Coronary artery (tissue), 2 donors: ENCODE results near the gene UBR3.
"Not testable (repeated sequence)": the region's sequence is repeated elsewhere in the genome, so short reads cannot be mapped to it uniquely, and the experiment has no call there.

Experiments
- DNase-seq: peaks from one replicate; pipeline ENCODE4 v3.0.0-alpha.2; 2017; ENCODE audit warnings: low spot score
- H3K27ac ChIP-seq, 2 donors: fragments of 200-600 bp; sonication (generic); one replicate each; pipeline ENCODE4 v1.5.1; 2016 to 2019
- H3K4me3 ChIP-seq: fragments of 200-600 bp; sonication (generic); 2 replicates; pipeline ENCODE4 v1.5.1; 2016; ENCODE audit warnings: mild to moderate bottlenecking, moderate library complexity
- TF ChIP-seq, protein P1 (sequence below): fragments of 200-600 bp; sonication (generic); IDR thresholded peaks from one replicate; pipeline ENCODE4 v1.5.1; 2019; ENCODE audit warnings: antibody characterized with exemption

The UBR3 gene

DNA sequence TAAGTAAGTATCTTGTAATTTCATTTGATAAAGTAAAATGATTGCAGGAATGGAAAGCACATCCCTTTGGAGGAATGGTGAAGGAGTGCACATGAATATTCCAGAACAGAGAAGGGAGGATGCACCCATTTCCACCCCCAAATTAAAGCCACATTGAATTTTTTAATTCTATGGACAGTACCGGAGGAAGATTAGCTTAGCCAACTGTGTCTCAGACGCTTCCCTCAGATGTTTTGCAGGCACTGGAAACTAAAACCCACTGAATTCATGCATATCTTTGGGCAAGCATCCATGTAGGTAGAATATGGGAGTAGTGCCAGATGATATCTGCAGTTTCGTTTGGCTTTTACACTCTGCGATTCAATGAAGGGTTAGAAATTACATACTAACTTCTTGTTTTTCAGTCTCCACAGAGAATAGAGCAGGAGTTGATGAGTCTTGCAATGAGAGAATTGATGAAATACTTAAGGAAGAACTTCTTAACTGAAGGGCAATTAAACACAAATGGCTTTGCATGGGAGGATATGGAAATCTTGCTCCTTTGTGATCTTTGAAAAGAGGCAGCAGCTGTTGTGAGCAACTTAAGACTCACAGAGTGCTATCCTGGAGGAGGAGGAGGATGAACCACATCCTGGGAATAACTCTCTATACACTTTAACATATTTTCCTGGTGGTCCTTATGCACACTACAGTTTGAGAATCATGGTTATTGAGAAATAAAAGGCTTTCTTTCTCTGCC is 279.0 kb downstream of the UBR3 start:
- DNase-seq, result no peak
- TF ChIP-seq, protein P1, sequence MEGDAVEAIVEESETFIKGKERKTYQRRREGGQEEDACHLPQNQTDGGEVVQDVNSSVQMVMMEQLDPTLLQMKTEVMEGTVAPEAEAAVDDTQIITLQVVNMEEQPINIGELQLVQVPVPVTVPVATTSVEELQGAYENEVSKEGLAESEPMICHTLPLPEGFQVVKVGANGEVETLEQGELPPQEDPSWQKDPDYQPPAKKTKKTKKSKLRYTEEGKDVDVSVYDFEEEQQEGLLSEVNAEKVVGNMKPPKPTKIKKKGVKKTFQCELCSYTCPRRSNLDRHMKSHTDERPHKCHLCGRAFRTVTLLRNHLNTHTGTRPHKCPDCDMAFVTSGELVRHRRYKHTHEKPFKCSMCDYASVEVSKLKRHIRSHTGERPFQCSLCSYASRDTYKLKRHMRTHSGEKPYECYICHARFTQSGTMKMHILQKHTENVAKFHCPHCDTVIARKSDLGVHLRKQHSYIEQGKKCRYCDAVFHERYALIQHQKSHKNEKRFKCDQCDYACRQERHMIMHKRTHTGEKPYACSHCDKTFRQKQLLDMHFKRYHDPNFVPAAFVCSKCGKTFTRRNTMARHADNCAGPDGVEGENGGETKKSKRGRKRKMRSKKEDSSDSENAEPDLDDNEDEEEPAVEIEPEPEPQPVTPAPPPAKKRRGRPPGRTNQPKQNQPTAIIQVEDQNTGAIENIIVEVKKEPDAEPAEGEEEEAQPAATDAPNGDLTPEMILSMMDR, result no peak

GRCh38 chr2:170113168-170113894 is 286.1 kb downstream of the UBR3 start:
- TF ChIP-seq, protein P1, result no peak
- H3K4me3 ChIP-seq, result no peak overlapping the region
- DNase-seq, result no peak
- no peak overlapping the region for H3K27ac ChIP-seq

More for the DNA sequence above, 279.0 kb downstream of the UBR3 start:
- no peak overlapping the region for H3K4me3 ChIP-seq
- no peak overlapping the region for H3K27ac ChIP-seq

DNA sequence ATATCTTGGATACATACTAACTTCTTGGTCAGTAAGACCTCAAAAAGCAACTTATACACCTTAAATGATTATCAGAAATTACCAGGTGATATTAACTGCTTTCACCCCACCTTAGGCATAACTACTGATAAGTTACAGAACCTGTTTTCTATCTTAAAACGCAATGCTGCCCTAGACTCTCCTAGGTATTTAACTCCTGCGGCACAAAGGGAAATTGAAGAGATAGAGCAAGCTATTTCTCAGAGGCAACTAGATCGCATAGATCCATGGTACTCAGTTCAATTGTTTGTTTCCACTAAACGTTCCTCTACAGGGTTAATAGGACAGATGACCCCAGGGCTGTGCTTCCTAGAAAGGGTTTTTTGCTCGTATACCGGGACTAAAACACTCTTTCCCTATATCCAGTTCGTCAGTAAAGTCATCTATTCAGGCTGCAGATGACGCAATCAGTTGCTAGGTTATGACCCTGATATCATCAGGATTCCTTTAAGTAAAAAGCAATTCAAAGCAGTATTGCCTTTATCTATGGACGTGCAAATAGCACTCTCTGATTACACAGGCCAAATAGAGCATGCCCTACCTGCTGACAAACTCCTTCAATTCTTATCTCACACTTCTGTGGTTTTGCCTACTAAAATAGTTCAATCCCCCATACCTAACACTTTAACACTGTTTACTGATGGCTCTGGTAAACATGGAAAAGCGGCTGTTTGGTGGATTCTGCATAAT is 288.4 kb downstream of the UBR3 start:
- Histone ChIP-seq H3K27ac (no peak overlapping the region), H3K4me3 (no peak overlapping the region)
- no peak for DNase-seq
- TF ChIP-seq, protein P1, result no peak

DNA sequence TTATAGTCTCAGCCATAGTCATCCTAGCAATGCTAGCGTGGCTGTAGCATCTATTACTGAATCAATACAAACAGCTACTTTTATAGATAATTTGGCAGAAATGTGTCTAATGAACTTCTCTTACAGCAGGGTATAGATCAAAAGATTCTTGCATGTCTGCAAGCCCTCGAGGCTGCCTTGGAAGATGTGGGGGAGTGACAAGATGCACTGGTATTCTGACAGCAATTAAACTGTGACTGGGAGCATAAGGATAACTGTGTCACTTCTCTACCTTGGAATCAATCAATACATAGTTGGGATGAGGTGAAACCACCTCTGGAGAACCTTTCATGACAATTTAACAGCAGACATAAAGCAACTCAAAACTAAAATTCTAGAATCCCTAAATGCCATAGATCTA is 291.4 kb downstream of the UBR3 start:
- H3K4me3 ChIP-seq, result no peak overlapping the region
- TF ChIP-seq, protein P1, result no peak
- no peak for DNase-seq
- no peak overlapping the region for H3K27ac ChIP-seq

DNA sequence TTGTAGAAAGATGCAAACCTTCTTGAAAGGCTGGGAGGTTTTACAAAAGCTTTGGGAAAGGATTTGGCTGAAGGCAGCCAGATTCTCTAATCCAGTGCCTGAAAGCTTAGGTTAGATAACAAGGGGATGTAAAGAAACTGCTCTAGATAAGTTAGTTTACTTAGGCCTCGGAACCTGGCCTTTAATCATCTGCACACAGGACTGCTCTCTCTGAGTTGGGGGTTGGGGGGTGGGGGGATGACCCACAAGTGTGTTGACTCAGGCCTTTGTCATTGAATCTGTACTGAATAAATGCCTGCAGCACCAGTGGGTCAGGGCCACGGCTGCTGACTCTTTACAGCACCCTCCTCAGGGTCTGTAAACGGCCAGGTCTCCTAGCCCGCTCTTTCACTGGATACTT is 292.1 kb downstream of the UBR3 start:
- H3K4me3 ChIP-seq, DNase-seq, H3K27ac ChIP-seq: not testable (repeated sequence)

GRCh38 chr2:170121689-170122088 is 294.4 kb downstream of the UBR3 start:
- TF ChIP-seq, protein P1, result no peak
- Histone ChIP-seq H3K4me3 (no peak overlapping the region), H3K27ac (no peak overlapping the region)
- no peak for DNase-seq

- TF ChIP-seq, protein P1, result no peak
- Histone ChIP-seq H3K4me3 (no peak overlapping the region), H3K27ac (no peak overlapping the region)
- DNase-seq, result no peak
Observed at GRCh38 chr2:170122883-170123547, 295.8 kb downstream of the UBR3 start.
